Dedifferentiated amniotic fluid mesenchymal stem cell (primary cell): ENCODE measurements around the gene ITPKC.
"Not testable (repeated sequence)": the region's sequence is repeated elsewhere in the genome, so short reads cannot be mapped to it uniquely, and the experiment has no call there.

Experiments used
- DNase-seq: peaks from one replicate; pipeline ENCODE4 v3.0.0-alpha.2; 2016; ENCODE audit errors: extremely low spot score

Gene ITPKC

DNA sequence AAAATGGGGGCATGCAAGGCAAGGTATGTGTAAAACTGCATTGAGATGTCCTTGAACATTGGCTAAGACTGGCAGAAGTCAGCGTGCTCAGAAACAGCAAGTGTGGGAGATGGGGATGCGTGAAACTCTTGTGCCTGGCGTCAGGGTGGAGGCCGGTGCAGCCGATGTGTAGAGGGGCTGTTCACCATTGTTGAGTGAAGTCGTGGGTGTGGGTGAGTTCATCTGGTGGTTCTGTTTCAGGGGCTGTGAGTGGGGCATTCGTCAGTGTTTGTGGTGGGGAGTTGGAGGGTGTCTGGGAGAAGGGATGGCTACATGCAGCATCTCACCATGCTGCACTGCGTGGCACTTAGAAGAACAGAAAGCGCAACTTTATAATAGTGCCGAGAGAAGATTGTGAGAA lies 47.1 kb downstream of the ITPKC start:
- DNase-seq, result no peak

DNA sequence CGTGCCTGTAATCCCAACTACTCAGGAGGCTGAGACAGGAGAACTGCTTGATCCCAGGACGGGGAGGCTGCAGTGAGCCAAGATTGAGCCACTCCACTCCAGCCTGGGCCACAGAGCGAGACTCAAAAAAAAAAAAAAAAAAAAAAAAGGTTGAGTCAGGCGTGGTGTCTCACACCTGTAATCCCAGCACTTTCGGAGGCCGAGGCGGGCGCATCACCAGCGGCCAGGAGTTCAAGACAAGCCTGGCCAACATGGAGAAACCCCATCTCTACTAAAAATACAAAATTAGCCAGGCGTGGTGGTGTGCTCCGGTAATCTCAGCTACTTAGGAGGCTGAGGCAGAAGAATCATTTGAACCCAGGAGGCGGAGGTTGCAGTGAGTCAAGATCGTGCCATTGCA lies 49.5 kb downstream of the ITPKC start:
- DNase-seq, result not testable (repeated sequence)

DNA sequence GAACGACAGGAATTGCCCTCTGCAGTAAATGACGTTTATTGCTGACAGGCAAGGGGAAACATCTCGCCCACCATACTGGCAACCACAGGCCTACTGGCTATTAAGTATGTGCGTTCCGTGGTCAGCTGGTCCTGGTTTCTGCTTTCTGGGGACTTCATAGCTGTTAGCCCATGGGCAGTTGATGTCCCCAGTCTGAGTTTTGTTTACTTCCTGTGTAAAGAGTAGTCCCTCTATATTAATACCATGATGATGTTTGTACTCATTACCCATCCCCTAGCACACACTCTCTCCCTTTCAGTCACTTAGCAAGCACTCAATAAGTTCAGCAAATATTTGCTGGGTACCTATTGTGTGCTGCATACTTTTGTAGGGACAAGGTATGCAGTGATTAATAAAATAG lies 52.0 kb downstream of the ITPKC start:
- DNase-seq, result no peak

DNA sequence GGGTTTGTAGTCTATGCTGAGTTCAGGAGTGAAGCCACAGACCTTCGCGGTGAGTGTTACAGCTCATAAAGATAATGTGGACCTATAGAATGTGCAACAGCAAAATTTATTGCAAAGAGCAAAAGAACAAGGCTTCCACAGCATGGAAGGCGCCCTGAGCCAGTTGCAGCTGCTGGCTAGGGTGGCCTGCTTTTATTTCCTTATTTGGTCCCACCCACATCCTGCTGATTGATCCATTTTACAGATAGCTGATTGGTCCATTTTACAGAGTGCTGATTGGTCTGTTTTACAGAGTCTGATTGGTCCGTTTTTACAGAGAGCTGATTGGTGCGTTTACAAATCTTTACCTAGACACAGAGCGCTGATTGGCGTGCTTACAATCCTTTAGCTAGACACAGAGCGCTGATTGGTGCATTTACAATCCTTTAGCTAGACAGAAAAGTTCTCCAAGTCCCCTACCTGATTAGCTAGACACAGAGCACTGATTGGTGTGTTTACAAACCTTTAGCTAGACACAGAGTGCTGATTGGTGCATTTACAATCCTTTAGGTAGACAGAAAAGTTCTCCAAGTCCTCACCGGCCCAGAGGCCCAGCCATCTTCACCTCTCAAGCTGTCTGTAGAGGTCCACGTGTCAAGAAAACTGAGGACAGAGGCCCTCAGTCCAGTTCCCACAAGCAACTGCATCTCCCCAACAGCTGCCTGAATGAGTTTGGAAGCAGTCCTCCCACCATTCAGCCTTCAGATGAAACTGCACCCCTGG lies 54.4 kb downstream of the ITPKC start:
- DNase-seq, result not testable (repeated sequence)

DNA sequence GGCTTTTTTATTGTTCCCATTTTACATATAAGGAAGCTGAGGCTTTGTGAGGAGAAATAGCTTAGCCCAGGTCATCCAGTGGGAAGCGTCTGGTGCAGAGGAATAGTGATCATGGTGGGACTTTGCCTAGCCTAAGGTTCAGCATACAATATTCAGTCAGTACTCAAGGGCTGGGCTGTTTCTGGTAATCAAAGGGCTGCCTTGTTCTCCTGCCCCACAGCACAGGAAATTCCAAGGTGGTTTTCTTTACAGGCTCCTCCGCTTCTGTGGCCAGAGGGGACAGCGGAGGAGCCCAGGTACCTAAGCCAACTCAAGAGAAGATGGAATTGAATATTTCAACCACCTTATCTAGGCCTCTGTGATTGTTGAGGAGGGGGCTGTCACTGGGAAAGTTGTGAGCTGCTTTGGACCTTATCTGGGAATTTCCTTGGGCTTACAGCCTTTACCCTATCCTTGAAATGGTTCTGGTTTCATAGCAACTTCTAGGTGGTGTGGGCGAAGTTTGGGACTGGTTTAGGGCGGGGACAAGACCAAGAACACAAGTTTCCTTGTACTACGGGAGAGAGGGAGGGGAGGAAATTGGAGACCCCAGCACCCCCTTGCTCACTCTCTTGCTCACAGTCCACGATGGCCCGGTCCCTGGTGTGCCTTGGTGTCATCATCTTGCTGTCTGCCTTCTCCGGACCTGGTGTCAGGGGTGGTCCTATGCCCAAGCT lies 58.2 kb downstream of the ITPKC start, which contains the start of gene MIA:
Gene MIA (plus strand): TSS at position 606 of the 716 bp plus-strand sequence. CDS start 22 bp downstream, at position 628.
- DNase-seq, result no peak

DNA sequence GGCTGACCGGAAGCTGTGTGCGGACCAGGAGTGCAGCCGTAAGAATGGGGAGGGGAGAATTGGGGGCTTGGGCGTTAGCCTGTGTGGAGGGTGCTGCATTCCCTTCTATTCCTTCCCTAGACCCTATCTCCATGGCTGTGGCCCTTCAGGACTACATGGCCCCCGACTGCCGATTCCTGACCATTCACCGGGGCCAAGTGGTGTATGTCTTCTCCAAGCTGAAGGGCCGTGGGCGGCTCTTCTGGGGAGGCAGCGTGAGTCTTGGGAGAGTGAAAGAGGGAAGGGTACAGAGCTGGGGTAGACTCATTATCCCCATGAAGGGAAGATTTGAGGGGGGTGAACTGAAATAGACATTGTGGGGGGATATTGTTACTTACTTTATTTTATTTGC lies 58.7 kb downstream of the ITPKC start:
- no peak for DNase-seq

DNA sequence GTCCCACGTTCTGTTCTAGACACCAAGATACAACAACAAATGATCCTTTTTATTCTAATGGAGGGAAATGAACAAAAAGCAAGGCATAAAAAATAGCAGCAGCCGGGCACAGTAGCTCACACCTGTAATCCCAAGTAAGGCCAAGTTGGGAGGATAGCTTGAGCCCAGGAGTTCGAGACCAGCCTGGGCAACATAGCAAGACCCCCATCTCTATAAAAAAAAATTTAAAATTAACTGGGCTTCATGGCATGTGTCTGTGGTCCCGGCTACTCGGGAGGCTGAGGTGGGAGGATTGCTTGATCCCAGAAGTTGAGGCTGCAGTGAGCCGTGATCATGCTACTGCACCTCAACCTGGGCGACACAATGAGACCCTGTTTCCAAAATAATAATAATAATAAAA lies 59.5 kb downstream of the ITPKC start:
- no peak for DNase-seq

DNA sequence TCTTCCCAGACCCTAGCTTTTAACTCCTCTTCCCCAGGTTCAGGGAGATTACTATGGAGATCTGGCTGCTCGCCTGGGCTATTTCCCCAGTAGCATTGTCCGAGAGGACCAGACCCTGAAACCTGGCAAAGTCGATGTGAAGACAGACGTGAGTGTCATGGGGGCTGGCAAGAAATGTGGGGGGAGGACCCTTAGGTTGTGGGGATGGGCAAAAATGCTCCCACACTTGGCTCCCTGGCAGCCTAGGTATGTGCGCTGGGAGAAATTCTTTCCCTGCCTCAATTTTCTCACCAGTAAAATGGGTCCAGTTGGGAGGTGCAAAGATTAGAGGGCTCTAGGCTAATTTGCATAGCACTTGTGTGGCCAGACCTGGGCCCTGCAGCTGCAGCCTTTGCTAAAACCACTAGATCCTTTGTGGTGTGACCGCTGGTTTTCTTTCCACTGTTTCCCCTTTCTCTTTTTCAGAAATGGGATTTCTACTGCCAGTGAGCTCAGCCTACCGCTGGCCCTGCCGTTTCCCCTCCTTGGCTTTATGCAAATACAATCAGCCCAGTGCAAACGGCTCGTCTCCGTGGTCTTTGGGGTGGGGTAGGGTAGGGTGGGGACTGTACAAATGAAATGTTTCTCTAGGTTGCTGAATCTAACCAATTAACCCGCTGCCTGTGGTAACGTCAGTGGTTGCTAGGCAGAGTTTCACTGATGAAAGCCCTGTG lies 60.2 kb downstream of the ITPKC start:
- DNase-seq, result peak; percentile 96

DNA sequence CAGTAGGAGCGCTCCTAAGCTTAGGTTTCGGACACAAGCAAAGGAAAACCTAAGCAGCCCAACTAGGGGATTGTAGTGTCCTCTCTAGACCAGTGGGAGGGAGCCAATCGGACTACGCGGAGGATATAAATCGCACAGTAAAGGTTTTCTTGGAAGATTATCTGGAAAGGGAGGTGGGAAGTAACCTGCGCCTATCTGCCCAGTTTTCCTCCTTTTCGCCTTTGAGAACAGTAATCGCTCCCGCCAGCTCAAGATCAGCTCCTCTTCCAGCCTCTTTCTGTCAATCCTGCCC lies 60.7 kb downstream of the ITPKC start:
- no peak for DNase-seq

DNA sequence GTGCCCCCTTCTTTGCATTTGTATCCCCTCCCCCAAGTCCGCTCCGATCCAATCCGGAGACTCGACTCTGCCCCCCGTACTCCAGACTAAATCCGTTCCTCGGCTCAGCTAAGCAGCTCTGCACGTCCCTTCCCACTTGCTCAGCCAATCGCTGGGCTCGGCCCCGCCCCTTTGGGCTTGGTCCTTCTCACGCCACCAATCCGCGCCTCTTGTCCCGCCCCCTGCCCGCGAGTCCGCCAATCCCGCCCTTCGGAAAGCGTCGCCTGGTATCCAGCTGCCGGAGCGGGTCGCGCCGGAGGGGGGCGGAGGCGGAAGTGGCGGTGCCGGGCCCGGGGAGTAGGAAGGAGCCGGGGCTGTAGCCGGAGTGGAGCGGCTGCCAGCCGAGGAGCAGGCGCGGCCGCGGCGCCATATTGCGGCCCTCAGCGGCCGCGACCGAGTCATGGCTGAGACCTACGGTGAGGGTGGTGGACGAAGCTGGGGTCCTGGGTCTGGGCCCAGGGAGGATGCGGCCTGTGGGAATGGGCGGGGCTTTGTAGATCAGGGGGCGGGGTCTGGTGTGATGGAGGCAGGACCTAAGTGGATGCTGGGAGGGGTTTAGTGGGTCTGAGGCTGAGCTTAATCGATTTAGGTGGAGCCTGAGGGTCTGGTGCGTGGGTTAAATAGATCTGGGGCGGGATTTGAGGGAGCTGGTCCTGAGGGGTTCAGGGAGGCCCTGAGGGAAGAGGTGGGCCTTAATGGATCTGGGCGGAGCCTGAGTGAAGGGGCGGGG lies 61.2 kb downstream of the ITPKC start, which contains the start of gene RAB4B:
Gene RAB4B (plus strand): TSS at position 311 of the 769 bp plus-strand sequence. CDS start 129 bp downstream, at position 440.
- DNase-seq, result peak; percentile 100

DNA sequence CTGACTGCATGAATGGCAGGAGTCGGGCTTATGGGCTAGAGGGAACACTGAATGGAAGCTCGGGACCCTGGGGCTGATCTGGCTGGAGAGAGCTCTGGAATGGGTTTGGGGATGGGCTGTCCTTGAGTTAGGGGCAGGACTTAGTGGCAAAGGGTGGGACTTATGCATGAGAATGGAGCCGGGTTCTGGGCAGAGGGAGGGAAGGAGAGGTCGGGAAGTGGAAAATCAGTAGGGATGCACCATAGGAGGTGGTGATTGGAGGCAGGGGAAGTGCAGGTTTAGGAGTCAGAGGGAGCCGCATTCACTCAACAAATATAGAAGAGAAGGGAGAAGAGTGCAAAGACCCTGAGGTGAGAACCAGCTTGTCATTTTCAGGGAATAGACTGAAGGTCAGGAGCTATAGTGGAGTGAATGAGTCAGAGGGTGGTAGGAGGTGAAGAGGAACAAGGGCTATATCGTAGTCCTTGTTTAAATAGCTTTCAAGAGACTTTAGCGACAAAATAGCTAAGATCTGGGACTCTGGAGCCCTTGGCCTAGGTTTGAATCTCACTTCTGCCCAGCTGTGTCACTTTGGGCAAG lies 61.9 kb downstream of the ITPKC start:
- no peak for DNase-seq

DNA sequence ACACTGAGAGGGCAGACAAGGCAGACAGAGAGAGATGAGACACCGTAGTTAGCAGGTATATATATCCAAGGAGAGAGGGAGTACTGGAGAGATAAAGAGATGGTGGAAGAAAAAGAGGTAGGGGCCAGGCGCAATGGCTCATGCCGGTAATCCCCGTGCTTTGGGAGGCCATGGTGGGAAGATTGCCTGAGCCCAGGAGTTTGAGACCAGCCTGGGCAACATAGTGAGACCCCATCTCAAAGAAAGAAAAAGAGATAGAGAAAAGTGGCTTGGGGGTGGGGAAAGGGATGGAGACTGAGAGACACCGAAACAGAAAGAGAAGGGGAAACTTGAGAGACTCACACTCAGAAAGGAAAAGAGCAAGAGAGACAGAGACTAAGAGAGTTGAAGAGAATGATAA lies 63.7 kb downstream of the ITPKC start:
- no peak for DNase-seq

DNA sequence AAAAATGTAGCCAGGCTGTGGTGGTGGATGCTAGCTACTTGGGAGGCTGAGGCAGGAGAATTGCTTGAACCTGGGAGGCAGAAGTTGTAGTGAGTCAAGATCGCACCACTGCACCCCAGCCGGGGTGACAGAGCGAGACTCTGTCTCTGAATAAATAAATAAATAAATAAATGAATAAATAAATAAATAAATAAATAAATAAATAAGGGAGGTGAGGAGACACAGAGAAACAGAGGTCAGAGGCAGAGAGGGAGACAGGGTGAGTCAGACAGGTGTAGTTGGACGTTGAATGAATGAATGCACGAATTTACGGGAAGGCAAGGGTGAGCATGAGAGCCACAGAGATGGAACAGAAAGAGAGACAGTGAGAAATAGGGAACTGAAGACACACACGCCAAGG lies 64.2 kb downstream of the ITPKC start:
- no peak for DNase-seq

DNA sequence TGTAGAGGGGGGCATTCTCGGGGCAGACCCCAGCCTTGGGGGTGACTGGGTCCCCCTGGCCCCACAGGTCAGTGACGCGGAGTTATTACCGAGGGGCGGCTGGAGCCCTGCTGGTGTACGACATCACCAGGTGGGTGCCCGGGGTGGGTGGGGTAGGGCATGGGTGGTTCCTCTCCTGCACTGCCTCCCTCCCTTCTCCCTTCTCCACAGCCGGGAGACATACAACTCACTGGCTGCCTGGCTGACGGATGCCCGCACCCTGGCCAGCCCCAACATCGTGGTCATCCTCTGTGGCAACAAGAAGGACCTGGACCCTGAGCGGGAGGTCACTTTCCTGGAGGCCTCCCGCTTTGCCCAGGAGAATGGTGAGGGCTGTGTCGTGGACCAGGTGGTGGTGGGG lies 66.8 kb downstream of the ITPKC start:
- no peak for DNase-seq

DNA sequence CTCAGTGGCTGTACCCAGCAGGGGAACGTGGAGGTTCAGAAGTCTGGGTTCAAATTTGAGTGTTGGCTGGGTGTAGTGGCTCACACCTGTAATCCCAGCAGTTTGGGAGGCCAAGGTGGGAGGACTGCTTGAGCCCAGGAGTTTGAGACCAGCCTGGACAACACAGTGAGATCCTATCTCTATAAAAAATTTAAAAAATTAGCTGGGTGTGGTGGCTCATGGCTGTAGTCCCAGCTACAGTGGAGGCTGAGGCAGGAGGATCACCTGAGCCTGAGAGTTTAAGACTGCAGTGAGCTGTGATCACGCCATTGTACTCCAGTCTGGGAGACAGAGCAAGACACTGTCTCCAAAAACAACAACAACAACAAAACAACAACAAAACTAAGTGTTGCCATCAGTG lies 67.2 kb downstream of the ITPKC start:
- DNase-seq, result not testable (repeated sequence)

DNA sequence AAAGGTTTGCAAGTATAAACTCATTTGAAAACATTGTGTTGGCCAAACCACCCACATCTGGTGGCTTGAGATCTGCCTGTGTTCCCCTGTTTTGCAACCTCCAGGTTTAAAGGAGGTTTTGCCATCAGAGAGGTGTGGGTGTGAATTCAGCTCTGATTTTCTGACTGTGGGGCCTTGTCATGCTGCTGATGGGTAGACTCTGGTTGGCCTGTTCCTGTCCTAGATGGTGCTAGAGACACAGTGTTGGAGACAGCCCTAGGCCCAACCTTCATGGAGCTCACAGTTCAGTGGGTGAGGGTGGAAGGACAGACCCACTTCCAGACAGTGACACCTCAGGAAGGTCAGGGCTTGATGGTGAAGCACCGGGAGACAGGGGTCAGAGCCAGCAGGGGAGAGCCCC lies 68.6 kb downstream of the ITPKC start:
- DNase-seq, result no peak

DNA sequence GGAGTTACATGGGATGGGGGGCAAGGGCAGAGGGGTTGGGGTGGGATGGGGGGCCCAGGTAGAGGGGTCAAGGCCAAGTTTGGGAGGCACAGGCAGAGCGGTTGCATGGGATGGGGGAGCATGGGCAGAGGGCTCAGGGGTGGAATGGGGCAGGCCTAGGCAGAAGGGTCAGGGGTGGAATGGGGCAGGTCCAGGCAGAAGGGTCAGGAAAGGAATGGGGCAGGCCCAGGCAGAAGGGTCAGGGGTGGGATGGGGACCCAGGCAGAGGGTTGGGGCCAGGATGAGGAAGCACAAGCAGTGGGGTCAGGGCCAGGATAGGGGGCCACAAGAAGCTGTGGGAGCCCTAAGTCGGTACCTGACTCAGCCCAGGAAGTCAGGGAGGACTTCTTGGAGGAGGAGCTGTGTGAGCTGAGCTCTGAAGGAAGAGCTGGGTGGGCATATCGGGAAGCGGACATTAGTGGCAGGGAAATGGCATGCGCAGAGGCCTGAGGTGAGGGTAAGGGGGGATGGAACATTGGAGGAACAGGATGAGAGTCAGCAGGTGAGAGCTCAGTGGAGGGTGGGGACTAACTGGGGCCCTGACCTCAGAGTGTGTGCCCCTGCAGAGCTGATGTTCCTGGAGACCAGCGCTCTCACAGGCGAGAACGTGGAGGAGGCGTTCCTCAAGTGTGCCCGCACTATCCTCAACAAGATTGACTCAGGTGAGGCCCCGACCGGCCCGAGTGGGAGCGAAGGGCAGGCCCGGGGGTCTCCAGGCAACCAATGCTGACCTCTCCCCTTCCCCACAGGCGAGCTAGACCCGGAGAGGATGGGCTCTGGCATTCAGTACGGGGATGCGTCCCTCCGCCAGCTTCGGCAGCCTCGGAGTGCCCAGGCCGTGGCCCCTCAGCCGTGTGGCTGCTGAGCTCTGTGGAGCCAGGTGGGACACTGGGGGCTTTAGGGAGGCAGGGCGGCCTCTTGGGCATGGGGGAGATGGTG lies 69.4 kb downstream of the ITPKC start:
- no peak for DNase-seq
